ENCODE data around the gene CLEC16A.

- TF ChIP-seq TEAD4 (IDR thresholded peaks at IDR 0.05) (no peak), EP300 (IDR thresholded peaks at IDR 0.05; ENCODE audit: borderline replicate concordance) (no peak), MAX (IDR thresholded peaks at IDR 0.05) (no peak), RAD21 (IDR thresholded peaks at IDR 0.05; ENCODE audit: low read depth) (no peak)
Measured at GRCh38 chr16:10965440-10966061, 21.2 kb downstream of the CLEC16A start.
